Adrenal gland (tissue), 12 donors: ENCODE results near the gene EMX1. TPM values are rescaled to one million over a fixed set of nuclear protein-coding genes. Genes with fewer than 3 reads are reported as not detected.

Experiments
- DNase-seq, 7 donors: peaks; one replicate each; pipeline ENCODE4 v3.0.0-alpha.2; 2019 to 2020
- H3K27ac ChIP-seq, 5 donors: fragments of 200-600 bp; sonication (generic) in 4 of 5; 1 replicate in 3 of 5; 2 replicates in 2 of 5; pipeline versions ENCODE4 v1.5.1 to v1.8.0; 2016 to 2020; ENCODE audit warnings: mild to moderate bottlenecking in 1 of 5
- H3K27me3 ChIP-seq: fragments of 200-600 bp; 2 replicates; pipeline ENCODE4 v1.8.0; 2021
- H3K36me3 ChIP-seq, 2 donors: fragments of 200-600 bp; replicated peaks in 1 of 2; 1 replicate in 1 of 2; 2 replicates in 1 of 2; pipeline versions ENCODE4 v1.5.1 to v1.8.0; 2018 to 2022
- H3K4me1 ChIP-seq, 2 donors: fragments of 200-600 bp; replicated peaks in 1 of 2; 1 replicate in 1 of 2; 2 replicates in 1 of 2; pipeline versions ENCODE4 v1.5.1 to v1.8.0; 2018 to 2021
- H3K4me3 ChIP-seq, 4 donors: fragments of 200-600 bp; sonication (generic) in 3 of 4; one replicate each; pipeline ENCODE4 v1.5.1; 2016 to 2018
- H3K9me3 ChIP-seq, 3 donors: fragments of 200-600 bp; sonication (generic) in 1 of 3; replicated peaks in 1 of 3; 1 replicate in 2 of 3; 2 replicates in 1 of 3; pipeline versions ENCODE4 v1.5.1 to v1.8.0; 2016 to 2021
- CTCF ChIP-seq, 6 experiments: fragments of 450-650 bp in 4 of 6; fragments of 200-600 bp in 2 of 6; sonication (generic) in 1 of 6; IDR thresholded peaks; 1 replicate in 5 of 6; 2 replicates in 1 of 6; pipeline versions ENCODE4 v1.5.1 to v1.8.0; 2016 to 2021; ENCODE audit warnings: antibody characterized with exemption in 6 of 6, mild to moderate bottlenecking in 2 of 6, moderate library complexity in 1 of 6
- POLR2A ChIP-seq, 2 donors: fragments of 450-650 bp; IDR thresholded peaks; one replicate each; pipeline ENCODE4 v1.6.1; 2017; ENCODE audit warnings: antibody characterized with exemption in 2 of 2, mild to moderate bottlenecking in 2 of 2, moderate library complexity in 1 of 2
- WGBS, 4 donors: extraction: QIAGEN DNeasy Blood & Tissue Kit in 2 of 4; methylation state at CpG; one replicate each; pipeline versions ENCODE4 v1.1.5 to v1.1.7; 2013 to 2017; 5-methylcytosine and 5-hydroxymethylcytosine counted together
- intact Hi-C, 2 donors: fragments of 100-400 bp; cut with DNase I; formaldehyde crosslinking; loops; one replicate each; pipeline versions ENCODE4 v1.14.1 to v1.15.0; 2022 to 2023
- polyA plus RNA-seq, 3 donors: library from polyadenylated mRNA; stranded (reverse); fragments of 200-250 nt in 2 of 3; fragments of 350-450 nt in 1 of 3; fragmentation: Illumina TruSeq in 1 of 3; extraction: RNeasy Lipid Tissue Mini Kit (QIAGEN cat#74804) in 1 of 3; gene quantifications; one replicate each; pipeline ENCODE4 v1.2.3, GENCODE V29; 2013 to 2014
- total RNA-seq, 9 donors: library from RNA; depleted of rRNA in 4 of 9; stranded (reverse); fragments of >200 nt in 4 of 9; fragments of 120-200 nt in 1 of 9; fragmentation: NEBNext Ultra II Directional in 1 of 9; extraction: Animal tissue kit (Norgen Biotek cat#: 25700) in 1 of 9; gene quantifications; one replicate each; pipeline versions ENCODE4 v1.1.0 to v1.2.4, GENCODE V29; 2013 to 2023
- donor health status: healthy with polysubstance abuse.
- donor health status: Bipolar disorder and iron deficiency.
- donor health status: DM: yes; HTN: yes; CAD: no.
- donor health status: DM: no; HTN: no; CAD: no.
- donor health status: DM: no; HTN: no; CAD: no.
- donor health status: DM: yes; HTN: yes; CAD: no.

The EMX1 gene
- total and polyA plus RNA-seq, 12 donors: 0.10 to 0.15 TPM; not detected in 10

- TF ChIP-seq CTCF (IDR thresholded peaks at IDR 0.05) (no peak), POLR2A (IDR thresholded peaks at IDR 0.05) (no peak)
- 87 to 95% (median 93%) methylated on average over 8 of the region's 8 CpGs for WGBS, 4 donors
- H3K36me3 ChIP-seq: no peaks in the 10 kb centered on the region
Observed at GRCh38 chr2:72952110-72952823, 34.9 kb downstream of the EMX1 start.

GRCh38 chr2:72952961-72953360 lies 35.6 kb downstream of the EMX1 start:
- no peak for TF ChIP-seq POLR2A (IDR thresholded peaks at IDR 0.05)
- no peak for TF ChIP-seq CTCF (IDR thresholded peaks at IDR 0.05)
- no peak overlapping the region for H3K27ac ChIP-seq
- intact Hi-C loops: no loop called here
- DNase-seq: no peak
- H3K4me3 ChIP-seq: no peak overlapping the region
- no peaks in the 10 kb centered on the region for H3K27me3 ChIP-seq
- no peaks in the 10 kb centered on the region for H3K4me1 ChIP-seq
- WGBS, 4 donors: 90 to 96% (median 95%) methylated on average over 14 of the region's 14 CpGs
- H3K9me3 ChIP-seq: no peaks in the 10 kb centered on the region
- H3K36me3 ChIP-seq: no peaks in the 10 kb centered on the region

More at GRCh38 chr2:72952110-72952823, 34.9 kb downstream of the EMX1 start:
- H3K27ac ChIP-seq: no peak overlapping the region
- no peak overlapping the region for H3K4me3 ChIP-seq
- H3K27me3 ChIP-seq: no peaks in the 10 kb centered on the region
- intact Hi-C loops: no loop called here
- no peaks in the 10 kb centered on the region for H3K9me3 ChIP-seq
- DNase-seq: no peak
- H3K4me1 ChIP-seq: no peaks in the 10 kb centered on the region

DNA sequence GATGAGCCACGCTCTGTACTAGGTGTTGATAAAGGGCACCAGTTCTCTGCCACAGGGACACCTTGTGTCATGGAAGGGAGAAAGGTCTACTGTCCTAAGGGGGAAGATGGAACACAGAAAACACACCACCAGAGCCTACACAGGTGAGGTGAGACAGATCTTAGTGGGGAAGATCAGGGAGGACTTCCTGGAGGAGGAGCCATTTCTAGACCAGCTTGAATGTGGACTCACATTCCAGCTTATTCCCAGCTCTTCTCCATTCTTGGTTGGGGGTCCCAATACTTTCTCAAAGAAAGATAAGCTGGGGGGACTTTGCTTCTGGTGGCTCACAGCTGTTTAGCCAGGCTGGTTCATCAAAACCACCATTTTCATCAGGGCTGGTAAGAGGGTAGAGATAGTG lies 36.2 kb downstream of the EMX1 start:
- intact Hi-C loops: no loop called here
- no peaks in the 10 kb centered on the region for H3K36me3 ChIP-seq
- DNase-seq: no peak
- H3K27ac ChIP-seq: no peak overlapping the region
- no peaks in the 10 kb centered on the region for H3K27me3 ChIP-seq
- H3K4me1 ChIP-seq: no peaks in the 10 kb centered on the region
- no peak overlapping the region for H3K4me3 ChIP-seq
- no peaks in the 10 kb centered on the region for H3K9me3 ChIP-seq
- TF ChIP-seq POLR2A (IDR thresholded peaks at IDR 0.05) (no peak), CTCF (IDR thresholded peaks at IDR 0.05) (no peak)
- WGBS, 4 donors: 96 to 100% (median 100%) methylated on average over 1 of the region's 1 CpG

GRCh38 chr2:72953976-72954375 lies 36.7 kb downstream of the EMX1 start:
- Histone ChIP-seq H3K4me3 (no peak overlapping the region), H3K36me3 (no peaks in the 10 kb centered on the region), H3K27me3 (no peaks in the 10 kb centered on the region), H3K4me1 (no peaks in the 10 kb centered on the region), H3K9me3 (no peaks in the 10 kb centered on the region), H3K27ac (no peak overlapping the region)
- no peak for DNase-seq
- intact Hi-C loops: no loop called here
- 73 to 93% (median 90%) methylated on average over 3 to 4 of the region's 4 CpGs for WGBS, 4 donors
- TF ChIP-seq CTCF (IDR thresholded peaks at IDR 0.05) (no peak), POLR2A (IDR thresholded peaks at IDR 0.05) (no peak)
